ENCODE measurements around the gene KLK5.

Gene KLK5

DNA sequence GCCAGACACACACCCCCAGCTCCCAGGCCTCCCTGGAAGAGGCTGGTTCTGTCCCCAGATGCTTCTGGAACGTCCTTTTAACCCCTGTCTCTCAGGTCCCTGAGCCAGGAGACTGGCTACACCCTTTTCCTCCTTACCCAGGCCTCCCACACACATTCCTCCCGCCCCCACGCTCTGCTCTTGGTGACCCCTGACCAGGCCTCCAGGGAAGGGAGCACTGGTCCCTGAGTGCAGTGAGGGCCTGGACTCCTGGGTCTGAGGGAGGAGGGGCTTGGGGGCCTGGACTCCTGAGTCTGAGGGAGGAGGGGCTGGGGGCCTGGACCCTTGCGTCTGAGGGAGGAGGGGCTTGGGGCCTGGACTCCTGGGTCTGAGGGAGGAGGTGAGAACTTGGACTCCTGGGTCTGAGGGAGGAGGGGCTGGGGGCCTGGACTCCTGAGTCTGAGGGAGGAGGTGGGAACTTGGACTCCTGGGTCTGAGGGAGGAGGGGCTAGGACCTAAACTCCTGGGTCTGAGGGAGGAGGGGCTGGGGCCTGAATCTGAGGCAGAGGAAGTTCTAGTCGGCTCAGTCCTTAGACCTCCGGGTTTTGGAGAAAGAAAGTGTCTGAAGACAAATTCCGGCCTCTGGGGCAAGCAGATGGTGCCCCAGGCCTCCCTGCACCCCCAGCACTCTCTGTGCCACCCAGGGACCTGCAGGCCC, 16.0 kb upstream of the KLK5 start:
- no peak for DNase-seq

GRCh38 chr19:50967929-50968715, 15.3 kb upstream of the KLK5 start:
- no peak for DNase-seq

DNA sequence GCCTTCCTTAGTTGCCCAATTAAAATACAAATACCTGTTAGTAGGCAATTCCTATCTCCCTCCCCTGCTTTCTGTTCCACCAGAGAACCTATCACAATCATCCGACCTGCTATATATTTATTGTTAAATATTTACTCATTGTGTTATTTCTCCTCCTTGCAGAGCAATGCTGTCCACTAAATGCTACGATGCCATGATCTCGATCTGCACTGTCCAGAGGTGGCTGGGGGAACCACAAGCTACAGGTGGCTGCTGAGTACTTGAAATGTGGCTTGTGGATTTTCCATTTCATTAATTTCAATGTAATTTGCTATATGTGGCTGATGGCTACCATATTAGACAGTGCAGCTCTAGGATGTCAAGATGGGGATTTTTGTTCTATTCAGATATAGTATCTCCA, 11.4 kb upstream of the KLK5 start:
- DNase-seq: no peak

DNA sequence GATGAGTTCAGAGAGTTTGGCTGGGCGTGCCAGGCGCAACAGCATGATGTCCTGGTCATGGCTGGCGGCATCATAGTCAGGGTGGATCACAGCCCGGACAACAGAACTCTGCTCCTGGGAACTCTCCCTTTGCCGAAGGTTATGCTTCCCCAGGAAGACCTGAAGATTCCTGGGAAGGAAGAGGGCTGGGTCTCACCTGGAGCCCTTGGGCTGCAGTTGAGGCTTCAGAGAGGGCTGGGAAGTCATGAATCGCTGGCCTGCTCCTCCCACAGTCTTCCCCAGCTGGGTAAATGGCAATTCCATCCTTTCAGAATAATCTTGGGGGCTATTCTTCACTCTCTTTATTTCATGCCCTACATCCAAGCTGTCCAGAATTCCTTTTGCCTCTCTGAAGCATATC, 10.5 kb upstream of the KLK5 start:
- DNase-seq: no peak

GRCh38 chr19:50962245-50962644, 9.4 kb upstream of the KLK5 start:
- DNase-seq: no peak

- DNase-seq: no peak
These were observed 7.1 kb upstream of the KLK5 start for GRCh38 chr19:50959731-50960500.

- no peak for DNase-seq
These were observed 4.7 kb upstream of the KLK5 start for GRCh38 chr19:50957587-50957986.

DNA sequence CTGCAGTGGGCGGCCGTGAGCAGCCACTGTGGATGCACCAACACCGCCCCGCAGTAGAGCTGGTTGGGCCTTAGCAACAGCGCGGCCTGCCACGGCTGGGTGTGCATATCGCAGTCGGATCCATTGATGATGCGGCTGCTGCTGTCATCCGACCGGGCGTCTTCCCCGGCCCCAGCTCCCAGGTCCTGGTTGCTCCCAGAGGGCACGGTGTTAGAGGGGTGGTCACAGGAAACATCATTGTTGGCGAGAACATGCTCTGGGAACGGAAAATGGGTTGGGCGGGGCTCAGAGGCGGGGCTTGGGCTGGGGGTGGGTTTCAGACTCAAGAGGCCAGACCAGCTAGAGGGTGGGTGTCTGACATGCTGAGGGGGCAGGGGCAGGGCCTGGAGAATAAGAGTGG, 3.0 kb downstream of the KLK5 start:
- DNase-seq: no peak

- DNase-seq: no peak
These were observed 5.7 kb downstream of the KLK5 start for GRCh38 chr19:50947123-50947522.

DNA sequence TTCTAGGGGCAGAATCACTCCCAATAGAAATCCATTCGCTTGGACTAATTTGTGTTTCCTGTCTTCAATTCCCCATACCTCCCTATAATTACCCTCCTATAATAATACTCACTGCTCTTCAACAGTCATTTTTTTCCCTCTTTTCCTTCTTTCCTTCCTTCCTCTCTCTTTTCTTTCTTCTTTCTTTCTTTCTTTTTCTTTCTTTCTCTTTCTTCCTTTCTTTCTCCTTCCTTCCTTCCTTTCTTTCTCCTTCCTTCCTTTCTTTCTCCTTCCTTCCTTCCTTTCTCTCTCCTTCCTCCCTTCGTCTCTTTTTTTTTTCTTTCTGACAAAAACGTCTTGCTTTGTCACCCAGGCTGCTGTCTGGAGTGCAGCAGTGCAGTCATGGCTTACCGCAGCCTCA, 8.0 kb downstream of the KLK5 start:
- no peak for DNase-seq

DNA sequence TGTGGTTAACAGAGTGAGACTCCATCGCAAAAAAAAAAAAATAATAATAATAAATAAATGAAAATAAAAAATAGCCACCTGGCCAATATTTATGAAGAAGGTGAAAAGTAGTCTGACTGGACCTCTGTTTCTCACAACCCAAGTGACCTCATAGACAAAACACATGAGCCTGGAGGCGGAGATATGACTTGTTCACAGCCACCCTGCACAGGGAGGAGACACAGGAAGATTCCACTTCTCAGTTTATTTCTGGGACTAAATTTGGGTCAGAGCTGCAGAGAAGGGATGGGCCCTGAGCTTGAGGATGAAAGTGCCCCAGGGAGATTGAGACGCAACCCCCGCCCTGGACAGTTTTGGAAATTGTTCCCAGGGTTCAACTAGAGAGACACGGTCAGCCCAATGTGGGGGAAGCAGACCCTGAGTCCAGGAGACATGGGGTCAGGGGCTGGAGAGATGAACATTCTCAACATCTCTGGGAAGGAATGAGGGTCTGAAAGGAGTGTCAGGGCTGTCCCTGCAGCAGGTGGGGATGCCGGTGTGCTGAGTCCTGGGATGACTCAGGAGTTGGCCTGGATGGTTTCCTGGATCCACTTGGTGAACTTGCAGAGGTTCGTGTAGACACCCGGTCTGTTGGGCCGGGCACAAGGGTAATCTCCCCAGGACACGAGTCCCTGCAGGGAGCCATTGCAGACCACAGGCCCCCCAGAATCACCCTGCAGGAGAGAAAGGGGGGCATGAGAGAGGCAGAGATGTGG, 9.6 kb downstream of the KLK5 start:
- no peak for DNase-seq

DNA sequence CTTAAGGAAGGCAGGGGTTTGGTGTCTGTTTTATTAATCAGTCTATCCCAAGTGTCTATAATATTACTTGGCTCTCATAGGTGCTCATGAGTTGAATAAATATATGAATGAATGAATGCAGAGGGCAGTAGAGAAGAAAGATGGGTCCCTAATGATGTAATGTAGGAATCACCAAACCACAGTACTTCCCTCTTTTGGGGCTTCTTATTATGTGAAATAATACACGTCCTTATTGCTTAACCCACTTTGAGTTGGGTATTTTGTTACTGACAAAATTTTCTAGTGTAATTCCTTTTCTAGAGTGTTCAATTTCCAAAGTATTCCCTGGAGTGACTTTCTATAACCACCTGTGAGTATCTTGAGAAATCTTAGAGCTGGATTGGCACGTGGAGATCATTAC, 13.2 kb downstream of the KLK5 start:
- DNase-seq: no peak

DNA sequence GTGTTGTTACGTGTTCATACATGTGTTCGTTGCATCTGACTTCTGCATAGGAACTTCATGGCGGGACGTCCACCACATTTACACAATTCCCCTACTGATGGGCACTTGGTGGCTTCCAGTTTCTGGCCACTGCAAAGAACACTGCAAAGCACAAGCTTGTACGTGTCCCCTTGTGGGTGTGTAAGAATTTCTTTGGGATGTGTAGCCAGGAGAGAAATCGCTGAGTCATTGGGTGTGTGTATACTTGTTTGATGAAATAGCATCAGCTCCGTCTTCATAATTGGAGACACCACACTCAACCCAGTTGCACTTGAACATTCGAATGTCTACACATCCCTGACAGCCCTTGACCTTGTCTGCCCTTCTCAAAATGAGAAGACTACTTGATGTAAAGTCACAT, 19.2 kb downstream of the KLK5 start:
- no peak for DNase-seq

DNA sequence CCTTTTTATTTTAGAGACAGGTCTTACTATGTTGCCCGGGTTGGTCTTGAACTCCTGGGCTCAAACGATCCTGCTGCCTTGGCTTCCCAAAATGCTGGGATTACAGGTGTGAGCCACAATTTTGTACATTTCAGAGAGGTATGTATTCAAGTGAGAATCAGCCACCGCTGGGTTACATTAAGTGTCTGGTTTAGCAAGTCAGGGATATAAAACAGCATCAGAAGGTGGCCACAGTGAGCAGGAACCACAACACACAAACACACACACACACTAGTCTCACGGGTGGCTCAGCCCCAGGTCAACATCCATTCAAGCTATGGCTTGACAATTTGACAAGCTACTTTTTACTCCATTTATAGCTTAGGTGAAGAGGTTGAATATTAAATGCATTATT, 20.2 kb downstream of the KLK5 start:
- DNase-seq: no peak

DNA sequence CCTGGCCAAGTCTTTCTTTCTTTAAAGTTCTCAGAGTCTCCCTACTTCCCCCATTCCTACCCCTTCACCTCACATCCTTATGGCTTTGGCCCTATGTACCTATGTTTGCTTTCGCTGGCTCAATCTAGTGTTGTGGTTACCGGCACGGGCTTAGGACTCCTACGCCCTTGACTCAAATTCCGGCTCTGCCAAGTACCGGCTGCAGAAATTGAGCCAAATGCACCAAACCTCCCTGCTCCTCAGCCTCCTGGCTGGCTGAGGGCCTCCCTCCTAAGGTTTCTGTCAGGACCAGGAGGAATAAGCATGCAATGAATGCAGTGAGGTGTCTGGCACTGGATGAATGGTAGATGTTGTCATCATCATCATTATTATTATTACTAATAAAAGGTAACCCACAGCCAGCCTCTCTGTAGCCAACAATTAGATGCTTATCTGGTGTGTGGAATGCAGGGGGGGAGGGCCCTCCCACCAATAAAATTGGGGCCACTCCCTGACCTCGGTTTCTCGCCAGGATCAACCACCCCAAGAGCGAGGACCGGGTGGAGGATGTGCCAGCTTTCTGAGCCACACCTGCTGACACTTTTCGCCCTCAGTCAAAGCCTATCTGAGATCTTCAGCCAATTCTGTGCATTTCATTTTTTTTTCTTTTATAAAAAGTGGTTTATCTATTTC, 20.7 kb downstream of the KLK5 start:
- no peak for DNase-seq

DNA sequence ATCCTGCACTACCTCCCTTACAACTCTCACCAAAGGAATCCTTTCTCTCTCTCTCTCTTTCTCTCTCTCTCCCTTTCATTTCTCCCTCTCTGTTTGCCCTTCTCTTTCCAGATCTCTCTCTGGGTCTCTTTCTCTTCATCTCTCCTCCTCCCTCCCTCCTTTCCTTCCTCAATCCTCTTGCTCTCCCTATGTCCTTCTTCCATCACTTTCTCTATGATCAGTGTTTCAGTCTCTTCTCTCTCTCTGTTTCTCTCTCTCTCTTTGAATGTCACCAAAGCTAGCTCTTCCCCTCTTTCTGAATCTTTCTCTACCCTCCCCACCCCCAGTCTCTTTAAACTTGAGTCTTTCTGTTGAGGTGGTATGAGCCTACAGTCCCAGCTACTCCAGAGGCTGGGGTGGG, 21.8 kb downstream of the KLK5 start:
- no peak for DNase-seq

- peak; percentile 71 for DNase-seq
These were observed 24.0 kb downstream of the KLK5 start for GRCh38 chr19:50928831-50929230.

DNA sequence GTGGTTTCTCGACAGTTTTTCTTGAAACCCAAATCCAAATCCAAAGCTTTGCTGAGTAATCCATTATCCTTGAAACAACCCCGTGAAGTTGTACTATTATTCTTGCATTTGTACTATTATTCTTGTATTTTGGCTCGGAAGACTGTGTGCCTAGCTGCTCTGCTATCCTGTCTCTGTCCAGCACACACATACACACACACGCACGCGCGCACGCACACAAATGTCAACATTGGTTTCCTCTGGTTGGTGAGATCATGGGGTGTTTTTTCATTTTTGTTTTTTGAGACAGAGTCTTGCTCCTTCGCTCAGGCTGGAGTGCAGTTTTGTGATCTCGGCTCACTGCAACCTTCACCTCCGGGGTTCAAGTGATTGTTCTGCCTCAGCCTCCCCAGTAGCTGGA, 26.7 kb downstream of the KLK5 start:
- DNase-seq: no peak

GRCh38 chr19:50925734-50926133, 27.1 kb downstream of the KLK5 start:
- no peak for DNase-seq

GRCh38 chr19:50924586-50924985, 28.3 kb downstream of the KLK5 start:
- no peak for DNase-seq

DNA sequence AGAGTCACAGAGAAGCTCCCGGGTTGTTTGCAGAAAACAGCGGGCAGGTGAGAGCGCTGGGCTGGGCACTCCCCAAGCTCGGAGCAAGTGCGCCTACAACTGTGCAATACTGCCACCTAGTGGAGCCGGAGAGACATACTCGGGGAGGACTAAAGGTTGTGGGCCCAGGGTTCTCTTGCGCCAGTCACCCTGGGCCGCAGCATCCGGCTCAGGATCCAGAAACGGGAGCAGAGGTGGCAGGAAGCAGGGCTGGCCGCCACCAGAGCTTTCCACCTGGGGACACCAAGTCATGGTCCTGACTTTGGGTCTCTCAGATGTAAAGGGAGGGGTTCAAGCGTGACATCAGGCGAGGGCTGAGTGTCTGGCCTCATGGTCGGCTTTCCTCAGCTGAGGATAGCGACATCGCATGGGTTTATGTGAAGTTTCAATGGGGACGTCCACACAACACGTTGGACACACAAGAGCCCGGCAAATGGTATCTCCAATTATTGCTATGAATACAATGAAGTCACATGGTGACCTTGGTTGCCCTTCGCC, 30.5 kb downstream of the KLK5 start:
- peak; percentile 40 for DNase-seq

Measured in DMS79 (cell line).